ENCODE data around the gene NLRC3.

NLRC3 gene

GRCh38 chr16:3578121-3578520, 918 bp upstream of the NLRC3 start:
- ChIA-PET CTCF (no interaction called here), POLR2A (no interaction called here)
- no peak overlapping the region for H3K4me3 ChIP-seq (ENCODE audit: low read depth, low read length)
- TF ChIP-seq CTCF (IDR thresholded peaks at IDR 0.05; ENCODE audit: insufficient read depth, low read length, missing control alignments), result no peak
- no peak for DNase-seq (ENCODE audit: low read depth, low spot score)

- no peak for DNase-seq (ENCODE audit: low read depth, low spot score)
- CTCF ChIA-PET, result no interaction called here
- no peak overlapping the region for H3K4me3 ChIP-seq (ENCODE audit: low read depth, low read length)
- no peak for TF ChIP-seq CTCF (IDR thresholded peaks at IDR 0.05; ENCODE audit: insufficient read depth, low read length, missing control alignments)
- POLR2A ChIA-PET, result no interaction called here
These were observed 992 bp downstream of the NLRC3 start for GRCh38 chr16:3576211-3576610.

- TF ChIP-seq CTCF (IDR thresholded peaks at IDR 0.05; ENCODE audit: insufficient read depth, low read length, missing control alignments), result no peak
- H3K4me3 ChIP-seq (ENCODE audit: low read depth, low read length), result no peak overlapping the region
- DNase-seq (ENCODE audit: low read depth, low spot score), result no peak
- ChIA-PET POLR2A (no interaction called here), CTCF (no interaction called here)
These were observed 1.7 kb downstream of the NLRC3 start for GRCh38 chr16:3575491-3575890.

- TF ChIP-seq CTCF (IDR thresholded peaks at IDR 0.05; ENCODE audit: insufficient read depth, low read length, missing control alignments), result no peak
- H3K4me3 ChIP-seq (ENCODE audit: low read depth, low read length), result no peak overlapping the region
- ChIA-PET POLR2A (no interaction called here), CTCF (no interaction called here)
- no peak for DNase-seq (ENCODE audit: low read depth, low spot score)
These were observed 3.0 kb downstream of the NLRC3 start for GRCh38 chr16:3574195-3574594.

GRCh38 chr16:3573146-3573815, 3.9 kb downstream of the NLRC3 start:
- CTCF ChIA-PET, result no interaction called here
- no peak for DNase-seq (ENCODE audit: low read depth, low spot score)
- POLR2A ChIA-PET, result no interaction called here
- H3K4me3 ChIP-seq (ENCODE audit: low read depth, low read length), result no peak overlapping the region
- TF ChIP-seq CTCF (IDR thresholded peaks at IDR 0.05; ENCODE audit: insufficient read depth, low read length, missing control alignments), result no peak

- TF ChIP-seq CTCF (IDR thresholded peaks at IDR 0.05; ENCODE audit: insufficient read depth, low read length, missing control alignments), result no peak
- POLR2A ChIA-PET, result no interaction called here
- CTCF ChIA-PET, result no interaction called here
- H3K4me3 ChIP-seq (ENCODE audit: low read depth, low read length), result no peak overlapping the region
- no peak for DNase-seq (ENCODE audit: low read depth, low spot score)
These were observed 6.7 kb downstream of the NLRC3 start for GRCh38 chr16:3570420-3571062.
